Measurements from ENCODE around the gene ORMDL3.

ORMDL3 gene, protein sequence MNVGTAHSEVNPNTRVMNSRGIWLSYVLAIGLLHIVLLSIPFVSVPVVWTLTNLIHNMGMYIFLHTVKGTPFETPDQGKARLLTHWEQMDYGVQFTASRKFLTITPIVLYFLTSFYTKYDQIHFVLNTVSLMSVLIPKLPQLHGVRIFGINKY

GRCh38 chr17:39927101-39927928, at the start of gene ORMDL3, which contains the start of gene LRRC3C:
Gene ORMDL3 (minus strand): TSS chr17:39927601. CDS start chr17:39924203, 3,398 bp downstream.
Gene LRRC3C (plus strand): TSS chr17:39927732. CDS start chr17:39941524, 13,792 bp downstream.
- Histone ChIP-seq H3K36me3 (ENCODE audit: control insufficient read depth in 2 of 2, insufficient read depth in 2 of 2, low read length in 2 of 2) (peaks cover 16 to 19% of the 10 kb centered on the region in 2 donors), H3K9ac (ENCODE audit: low read depth in 1 of 2, low read length in 2 of 2) (peak within 1 kb of the TSS; percentile 80 to 89), H3K9me3 (ENCODE audit: control insufficient read depth in 2 of 2, low read length in 2 of 2) (no peaks in the 10 kb centered on the region), H3K4me1 (ENCODE audit: control insufficient read depth in 2 of 2, insufficient read depth in 2 of 2, low read length in 2 of 2) (peaks cover 15 to 31% of the 10 kb centered on the region in 2 donors), H3K27me3 (ENCODE audit: control insufficient read depth in 2 of 2, insufficient read depth in 2 of 2, low read length in 2 of 2) (no peaks in the 10 kb centered on the region), H3K4me3 (ENCODE audit: low read length in 2 of 2) (peak within 1 kb of the TSS; percentile 80 to 92), H3K27ac (ENCODE audit: low read depth in 2 of 2, low read length in 2 of 2) (peak within 1 kb of the TSS; percentile 89 to 91)

GRCh38 chr17:39975801-39976200, 48.4 kb upstream of the ORMDL3 start:
- no peak overlapping the region for H3K27ac ChIP-seq (ENCODE audit: low read depth in 2 of 2, low read length in 2 of 2)
- no peaks in the 10 kb centered on the region for H3K27me3 ChIP-seq (ENCODE audit: control insufficient read depth in 2 of 2, insufficient read depth in 2 of 2, low read length in 2 of 2)
- H3K9me3 ChIP-seq (ENCODE audit: control insufficient read depth in 2 of 2, low read length in 2 of 2) = no peaks in the 10 kb centered on the region
- H3K4me1 ChIP-seq (ENCODE audit: control insufficient read depth in 2 of 2, insufficient read depth in 2 of 2, low read length in 2 of 2) = peaks cover 4 to 6% of the 10 kb centered on the region in 2 donors
- H3K9ac ChIP-seq (ENCODE audit: low read depth in 1 of 2, low read length in 2 of 2) = no peak overlapping the region
- no peak overlapping the region for H3K4me3 ChIP-seq (ENCODE audit: low read length in 2 of 2)
- no peaks in the 10 kb centered on the region for H3K36me3 ChIP-seq (ENCODE audit: control insufficient read depth in 2 of 2, insufficient read depth in 2 of 2, low read length in 2 of 2)

- peaks cover 3 to 7% of the 10 kb centered on the region in 2 donors for H3K4me1 ChIP-seq (ENCODE audit: control insufficient read depth in 2 of 2, insufficient read depth in 2 of 2, low read length in 2 of 2)
Measured at GRCh38 chr17:39974433-39974832, 47.0 kb upstream of the ORMDL3 start.

GRCh38 chr17:39973496-39973895, 46.1 kb upstream of the ORMDL3 start:
- H3K36me3 ChIP-seq (ENCODE audit: control insufficient read depth in 2 of 2, insufficient read depth in 2 of 2, low read length in 2 of 2) = no peaks in the 10 kb centered on the region
- no peak overlapping the region for H3K4me3 ChIP-seq (ENCODE audit: low read length in 2 of 2)
- no peaks in the 10 kb centered on the region for H3K9me3 ChIP-seq (ENCODE audit: control insufficient read depth in 2 of 2, low read length in 2 of 2)
- no peak overlapping the region for H3K9ac ChIP-seq (ENCODE audit: low read depth in 1 of 2, low read length in 2 of 2)
- no peak overlapping the region for H3K27ac ChIP-seq (ENCODE audit: low read depth in 2 of 2, low read length in 2 of 2)
- H3K4me1 ChIP-seq (ENCODE audit: control insufficient read depth in 2 of 2, insufficient read depth in 2 of 2, low read length in 2 of 2) = peaks cover 8 to 15% of the 10 kb centered on the region in 2 donors
- H3K27me3 ChIP-seq (ENCODE audit: control insufficient read depth in 2 of 2, insufficient read depth in 2 of 2, low read length in 2 of 2) = no peaks in the 10 kb centered on the region

More at GRCh38 chr17:39974433-39974832, 47.0 kb upstream of the ORMDL3 start:
- H3K36me3 ChIP-seq (ENCODE audit: control insufficient read depth in 2 of 2, insufficient read depth in 2 of 2, low read length in 2 of 2) = no peaks in the 10 kb centered on the region
- H3K4me3 ChIP-seq (ENCODE audit: low read length in 2 of 2) = no peak overlapping the region
- no peak overlapping the region for H3K27ac ChIP-seq (ENCODE audit: low read depth in 2 of 2, low read length in 2 of 2)
- no peaks in the 10 kb centered on the region for H3K27me3 ChIP-seq (ENCODE audit: control insufficient read depth in 2 of 2, insufficient read depth in 2 of 2, low read length in 2 of 2)
- no peak overlapping the region for H3K9ac ChIP-seq (ENCODE audit: low read depth in 1 of 2, low read length in 2 of 2)
- no peaks in the 10 kb centered on the region for H3K9me3 ChIP-seq (ENCODE audit: control insufficient read depth in 2 of 2, low read length in 2 of 2)

GRCh38 chr17:39972271-39972670, 44.9 kb upstream of the ORMDL3 start:
- Histone ChIP-seq H3K36me3 (ENCODE audit: control insufficient read depth in 2 of 2, insufficient read depth in 2 of 2, low read length in 2 of 2) (no peaks in the 10 kb centered on the region), H3K27ac (ENCODE audit: low read depth in 2 of 2, low read length in 2 of 2) (no peak overlapping the region), H3K9ac (ENCODE audit: low read depth in 1 of 2, low read length in 2 of 2) (no peak overlapping the region), H3K9me3 (ENCODE audit: control insufficient read depth in 2 of 2, low read length in 2 of 2) (no peaks in the 10 kb centered on the region), H3K4me3 (ENCODE audit: low read length in 2 of 2) (no peak overlapping the region), H3K4me1 (ENCODE audit: control insufficient read depth in 2 of 2, insufficient read depth in 2 of 2, low read length in 2 of 2) (peaks cover 8 to 16% of the 10 kb centered on the region in 2 donors), H3K27me3 (ENCODE audit: control insufficient read depth in 2 of 2, insufficient read depth in 2 of 2, low read length in 2 of 2) (no peaks in the 10 kb centered on the region)

GRCh38 chr17:39971076-39971603, 43.7 kb upstream of the ORMDL3 start:
- no peaks in the 10 kb centered on the region for H3K9me3 ChIP-seq (ENCODE audit: control insufficient read depth in 2 of 2, low read length in 2 of 2)
- H3K27me3 ChIP-seq (ENCODE audit: control insufficient read depth in 2 of 2, insufficient read depth in 2 of 2, low read length in 2 of 2) = peaks cover 0 to 4% of the 10 kb centered on the region in 2 donors
- no peak overlapping the region for H3K4me3 ChIP-seq (ENCODE audit: low read length in 2 of 2)
- no peak overlapping the region for H3K27ac ChIP-seq (ENCODE audit: low read depth in 2 of 2, low read length in 2 of 2)
- H3K4me1 ChIP-seq (ENCODE audit: control insufficient read depth in 2 of 2, insufficient read depth in 2 of 2, low read length in 2 of 2) = peaks cover 8 to 21% of the 10 kb centered on the region in 2 donors
- no peaks in the 10 kb centered on the region for H3K36me3 ChIP-seq (ENCODE audit: control insufficient read depth in 2 of 2, insufficient read depth in 2 of 2, low read length in 2 of 2)
- H3K9ac ChIP-seq (ENCODE audit: low read depth in 1 of 2, low read length in 2 of 2) = no peak overlapping the region

DNA sequence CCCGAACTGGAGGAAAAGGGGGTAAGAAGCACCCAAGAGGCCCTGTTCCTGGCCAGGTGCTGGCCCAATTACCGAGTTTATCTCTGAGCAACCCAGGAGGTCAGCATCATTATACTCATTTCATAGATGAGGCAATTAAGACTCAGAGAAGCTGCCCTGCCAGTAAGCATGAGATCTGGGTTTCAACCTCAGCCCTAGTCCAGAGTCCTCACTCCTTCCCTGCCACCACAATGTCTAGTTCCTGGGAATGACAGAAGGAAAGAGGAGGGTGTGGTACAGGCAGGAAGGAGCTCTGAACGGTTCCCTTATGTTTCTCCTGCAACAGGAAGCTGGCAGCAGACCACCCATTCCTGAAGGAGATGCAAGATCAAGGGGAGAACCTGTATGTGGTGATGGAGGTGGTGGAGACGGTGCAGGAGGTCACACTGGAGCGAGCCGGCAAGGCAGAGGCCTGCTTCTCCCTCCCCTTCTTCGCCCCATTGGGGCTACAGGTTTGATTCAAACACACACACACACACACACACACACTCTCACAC, 42.8 kb upstream of the ORMDL3 start:
- Histone ChIP-seq H3K9ac (ENCODE audit: low read depth in 1 of 2, low read length in 2 of 2) (no peak overlapping the region), H3K36me3 (ENCODE audit: control insufficient read depth in 2 of 2, insufficient read depth in 2 of 2, low read length in 2 of 2) (no peaks in the 10 kb centered on the region), H3K4me3 (ENCODE audit: low read length in 2 of 2) (no peak overlapping the region), H3K4me1 (ENCODE audit: control insufficient read depth in 2 of 2, insufficient read depth in 2 of 2, low read length in 2 of 2) (peaks cover 8 to 21% of the 10 kb centered on the region in 2 donors), H3K27ac (ENCODE audit: low read depth in 2 of 2, low read length in 2 of 2) (no peak overlapping the region), H3K9me3 (ENCODE audit: control insufficient read depth in 2 of 2, low read length in 2 of 2) (no peaks in the 10 kb centered on the region), H3K27me3 (ENCODE audit: control insufficient read depth in 2 of 2, insufficient read depth in 2 of 2, low read length in 2 of 2) (peaks cover 0 to 4% of the 10 kb centered on the region in 2 donors)

- Histone ChIP-seq H3K27me3 (ENCODE audit: control insufficient read depth in 2 of 2, insufficient read depth in 2 of 2, low read length in 2 of 2) (peaks cover 0 to 4% of the 10 kb centered on the region in 2 donors), H3K9ac (ENCODE audit: low read depth in 1 of 2, low read length in 2 of 2) (no peak overlapping the region), H3K9me3 (ENCODE audit: control insufficient read depth in 2 of 2, low read length in 2 of 2) (no peaks in the 10 kb centered on the region), H3K36me3 (ENCODE audit: control insufficient read depth in 2 of 2, insufficient read depth in 2 of 2, low read length in 2 of 2) (no peaks in the 10 kb centered on the region), H3K4me1 (ENCODE audit: control insufficient read depth in 2 of 2, insufficient read depth in 2 of 2, low read length in 2 of 2) (peaks cover 8 to 21% of the 10 kb centered on the region in 2 donors), H3K27ac (ENCODE audit: low read depth in 2 of 2, low read length in 2 of 2) (no peak overlapping the region), H3K4me3 (ENCODE audit: low read length in 2 of 2) (no peak overlapping the region)
Measured at GRCh38 chr17:39969375-39969774, 42.0 kb upstream of the ORMDL3 start.

GRCh38 chr17:39968761-39969160, 41.4 kb upstream of the ORMDL3 start:
- H3K9ac ChIP-seq (ENCODE audit: low read depth in 1 of 2, low read length in 2 of 2) = no peak overlapping the region
- H3K36me3 ChIP-seq (ENCODE audit: control insufficient read depth in 2 of 2, insufficient read depth in 2 of 2, low read length in 2 of 2) = no peaks in the 10 kb centered on the region
- no peak overlapping the region for H3K27ac ChIP-seq (ENCODE audit: low read depth in 2 of 2, low read length in 2 of 2)
- H3K4me3 ChIP-seq (ENCODE audit: low read length in 2 of 2) = no peak overlapping the region
- H3K9me3 ChIP-seq (ENCODE audit: control insufficient read depth in 2 of 2, low read length in 2 of 2) = no peaks in the 10 kb centered on the region
- H3K4me1 ChIP-seq (ENCODE audit: control insufficient read depth in 2 of 2, insufficient read depth in 2 of 2, low read length in 2 of 2) = peaks cover 8 to 21% of the 10 kb centered on the region in 2 donors
- H3K27me3 ChIP-seq (ENCODE audit: control insufficient read depth in 2 of 2, insufficient read depth in 2 of 2, low read length in 2 of 2) = peaks cover 0 to 4% of the 10 kb centered on the region in 2 donors

DNA sequence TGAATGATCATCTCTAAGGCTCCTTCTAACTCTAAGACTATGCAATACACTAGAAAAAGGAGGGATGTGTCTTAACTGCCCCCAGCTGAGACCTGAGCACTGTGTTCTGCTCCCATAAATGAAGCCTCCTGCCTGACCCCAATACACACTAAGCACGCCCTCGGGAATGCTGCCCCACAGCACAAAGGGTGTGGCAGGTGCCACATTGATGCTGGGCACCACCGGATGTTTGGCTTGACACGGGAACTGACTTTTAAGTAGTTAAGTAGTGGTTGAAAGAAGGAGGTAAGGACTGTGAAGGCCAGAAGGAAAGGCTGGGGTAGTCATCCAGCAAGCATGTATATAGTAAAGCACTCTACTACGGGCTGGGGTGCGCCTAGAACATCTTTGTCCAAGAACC, 39.4 kb upstream of the ORMDL3 start:
- no peaks in the 10 kb centered on the region for H3K36me3 ChIP-seq (ENCODE audit: control insufficient read depth in 2 of 2, insufficient read depth in 2 of 2, low read length in 2 of 2)
- H3K4me3 ChIP-seq (ENCODE audit: low read length in 2 of 2) = no peak overlapping the region
- no peaks in the 10 kb centered on the region for H3K9me3 ChIP-seq (ENCODE audit: control insufficient read depth in 2 of 2, low read length in 2 of 2)
- H3K27ac ChIP-seq (ENCODE audit: low read depth in 2 of 2, low read length in 2 of 2) = peak overlapping the region in 1 of 2 donors; percentile 40
- peaks cover 0 to 4% of the 10 kb centered on the region in 2 donors for H3K27me3 ChIP-seq (ENCODE audit: control insufficient read depth in 2 of 2, insufficient read depth in 2 of 2, low read length in 2 of 2)
- peaks cover 8 to 21% of the 10 kb centered on the region in 2 donors for H3K4me1 ChIP-seq (ENCODE audit: control insufficient read depth in 2 of 2, insufficient read depth in 2 of 2, low read length in 2 of 2)
- H3K9ac ChIP-seq (ENCODE audit: low read depth in 1 of 2, low read length in 2 of 2) = no peak overlapping the region

Data from mucosa of rectum (tissue), 2 donors.